ENCODE data around the gene PTPN13.
"Not testable (repeated sequence)": the region's sequence is repeated elsewhere in the genome, so short reads cannot be mapped to it uniquely, and the experiment has no call there.

PTPN13 gene

GRCh38 chr4:86633854-86634253, 39.7 kb downstream of the PTPN13 start:
- FAIRE-seq (no peak), DNase-seq (ENCODE audit: insufficient read length, low spot score) (no peak)

GRCh38 chr4:86640469-86640868, 46.4 kb downstream of the PTPN13 start:
- no peak for FAIRE-seq
- no peak for DNase-seq (ENCODE audit: insufficient read length, low spot score)

- no peak for DNase-seq (ENCODE audit: insufficient read length, low spot score)
- FAIRE-seq: no peak
Measured at GRCh38 chr4:86641516-86642090, 47.5 kb downstream of the PTPN13 start.

GRCh38 chr4:86644892-86645291, 50.8 kb downstream of the PTPN13 start:
- FAIRE-seq (no peak), DNase-seq (ENCODE audit: insufficient read length, low spot score) (no peak)

GRCh38 chr4:86652332-86652932, 58.3 kb downstream of the PTPN13 start:
- no peak for DNase-seq (ENCODE audit: insufficient read length, low spot score)
- no peak for FAIRE-seq

- DNase-seq (ENCODE audit: insufficient read length, low spot score) (no peak), FAIRE-seq (no peak)
Measured at GRCh38 chr4:86653237-86653865, 59.2 kb downstream of the PTPN13 start.

- not testable (repeated sequence) for DNase-seq (ENCODE audit: insufficient read length, low spot score); FAIRE-seq
Measured at GRCh38 chr4:86656781-86657180, 62.7 kb downstream of the PTPN13 start.

- no peak for FAIRE-seq
Measured at GRCh38 chr4:86657382-86657781, 63.3 kb downstream of the PTPN13 start.

GRCh38 chr4:86657910-86658309, 63.8 kb downstream of the PTPN13 start:
- DNase-seq (ENCODE audit: insufficient read length, low spot score) (no peak), FAIRE-seq (no peak)

More at GRCh38 chr4:86657382-86657781, 63.3 kb downstream of the PTPN13 start:
- DNase-seq (ENCODE audit: insufficient read length, low spot score): no peak

- no peak for DNase-seq (ENCODE audit: insufficient read length, low spot score)
- FAIRE-seq: no peak
Measured at GRCh38 chr4:86660401-86660800, 66.3 kb downstream of the PTPN13 start.

- DNase-seq (ENCODE audit: insufficient read length, low spot score) (no peak), FAIRE-seq (no peak)
Measured at GRCh38 chr4:86661006-86661405, 66.9 kb downstream of the PTPN13 start.

GRCh38 chr4:86661418-86661817, 67.3 kb downstream of the PTPN13 start:
- FAIRE-seq (no peak), DNase-seq (ENCODE audit: insufficient read length, low spot score) (no peak)

GRCh38 chr4:86664959-86665358, 70.8 kb downstream of the PTPN13 start:
- no peak for DNase-seq (ENCODE audit: insufficient read length, low spot score)
- no peak for FAIRE-seq

- DNase-seq (ENCODE audit: insufficient read length, low spot score) (no peak), FAIRE-seq (no peak)
Measured at GRCh38 chr4:86670298-86670697, 76.2 kb downstream of the PTPN13 start.

- FAIRE-seq: no peak
- peak; percentile 15 for DNase-seq (ENCODE audit: insufficient read length, low spot score)
Measured at GRCh38 chr4:86670756-86671155, 76.6 kb downstream of the PTPN13 start.

- DNase-seq (ENCODE audit: insufficient read length, low spot score): no peak
- no peak for FAIRE-seq
Measured at GRCh38 chr4:86675548-86675947, 81.4 kb downstream of the PTPN13 start.

- FAIRE-seq (no peak), DNase-seq (ENCODE audit: insufficient read length, low spot score) (no peak)
Measured at GRCh38 chr4:86678796-86679195, 84.7 kb downstream of the PTPN13 start.

GRCh38 chr4:86679441-86679840, 85.3 kb downstream of the PTPN13 start:
- FAIRE-seq (no peak), DNase-seq (ENCODE audit: insufficient read length, low spot score) (no peak)

GRCh38 chr4:86683167-86683566, 89.1 kb downstream of the PTPN13 start:
- DNase-seq (ENCODE audit: insufficient read length, low spot score): no peak
- FAIRE-seq: no peak

- DNase-seq (ENCODE audit: insufficient read length, low spot score): no peak
- no peak for FAIRE-seq
Measured at GRCh38 chr4:86683983-86684382, 89.9 kb downstream of the PTPN13 start.

GRCh38 chr4:86685401-86685800, 91.3 kb downstream of the PTPN13 start:
- no peak for FAIRE-seq
- no peak for DNase-seq (ENCODE audit: insufficient read length, low spot score)

- no peak for DNase-seq (ENCODE audit: insufficient read length, low spot score)
- no peak for FAIRE-seq
Measured at GRCh38 chr4:86686741-86687140, 92.6 kb downstream of the PTPN13 start.
